Right lobe of liver (tissue), 6 donors: Measurements from ENCODE around the gene BARHL1. TPM values are rescaled to one million over a fixed set of nuclear protein-coding genes. Genes with fewer than 3 reads are reported as not detected.

Experiments
- ATAC-seq, 4 donors: fragments of 200-7000 bp; cut with Tn5 transposase; one replicate each; pipeline ENCODE4 v1.9.1; 2020; ENCODE audit warnings: mild to moderate bottlenecking in 4 of 4, moderate library complexity in 4 of 4
- DNase-seq, 3 donors: peaks; one replicate each; pipeline ENCODE4 v3.0.0-alpha.2; 2020
- H3K27ac ChIP-seq, 3 donors: fragments of 200-600 bp; one replicate each; pipeline ENCODE4 v1.8.0; 2022
- H3K27me3 ChIP-seq, 2 donors: fragments of 200-600 bp; one replicate each; pipeline ENCODE4 v1.8.0; 2022
- H3K36me3 ChIP-seq, 4 donors: fragments of 200-600 bp; sonication (generic) in 1 of 4; one replicate each; pipeline versions ENCODE4 v1.5.1 to v1.8.0; 2017 to 2022; ENCODE audit warnings: control low read depth in 1 of 4
- H3K4me1 ChIP-seq, 4 donors: fragments of 200-600 bp; sonication (generic) in 1 of 4; one replicate each; pipeline versions ENCODE4 v1.5.1 to v1.8.0; 2017 to 2022; ENCODE audit warnings: control low read depth in 1 of 4
- H3K4me3 ChIP-seq, 3 donors: fragments of 200-600 bp; one replicate each; pipeline ENCODE4 v1.8.0; 2022
- H3K9me3 ChIP-seq, 4 donors: fragments of 200-600 bp; sonication (generic) in 1 of 4; one replicate each; pipeline versions ENCODE4 v1.5.1 to v1.8.0; 2017 to 2022; ENCODE audit warnings: control low read depth in 1 of 4
- CTCF ChIP-seq, 4 donors: fragments of 200-600 bp in 3 of 4; fragments of 450-650 bp in 1 of 4; IDR thresholded peaks; one replicate each; pipeline versions ENCODE4 v1.5.1 to v1.8.0; 2016 to 2022; ENCODE audit warnings: antibody characterized with exemption in 4 of 4, mild to moderate bottlenecking in 2 of 4
- POLR2A ChIP-seq: fragments of 450-650 bp; IDR thresholded peaks from one replicate; pipeline ENCODE4 v1.6.1; 2017; ENCODE audit warnings: antibody characterized with exemption, mild to moderate bottlenecking
- WGBS: methylation state at CpG from one replicate; pipeline ENCODE4 v1.1.6; 2018; ENCODE audit warnings: low coverage, low lambda C conversion rate; ENCODE audit not compliant: insufficient coverage; ENCODE audit errors: missing lambda C conversion rate; 5-methylcytosine and 5-hydroxymethylcytosine counted together
- intact Hi-C, 2 donors: fragments of 100-400 bp; cut with DNase I; formaldehyde crosslinking; loops; one replicate each; pipeline versions ENCODE4 v1.11.2 to v1.14.1; 2022
- total RNA-seq, 6 experiments: library from RNA; depleted of rRNA in 2 of 6; stranded (reverse); fragments of >200 nt in 2 of 6; fragmentation: NEBNext Ultra II Directional in 3 of 6; extraction: Animal tissue kit (Norgen Biotek cat#: 25700) in 3 of 6; gene quantifications; one replicate each; pipeline versions ENCODE4 v1.1.0 to v1.2.4, GENCODE V29; 2016 to 2023
- donor health status: DM: no; HTN: yes; CAD: no.
- donor health status: DM: no; HTN: no; CAD: no.
- donor health status: DM: no; HTN: no; CAD: no.
- donor health status: DM: no; HTN: yes; CAD: no.
- donor health status: DM: no; HTN: yes; CAD: no.

BARHL1 gene
- total RNA-seq, 6 experiments from 2014 or later = not detected

GRCh38 chr9:132595319-132595718 lies 12.9 kb downstream of the BARHL1 start:
- no peak for ATAC-seq
- TF ChIP-seq CTCF (IDR thresholded peaks at IDR 0.05) (no peak), POLR2A (no peak)
- Histone ChIP-seq H3K4me3 (no peak overlapping the region), H3K4me1 (no peaks in the 10 kb centered on the region), H3K27me3 (no peaks in the 10 kb centered on the region), H3K9me3 (no peaks in the 10 kb centered on the region), H3K36me3 (peaks cover 0 to 6% (median 0%) of the 10 kb centered on the region in 4 donors), H3K27ac (no peak overlapping the region)
- DNase-seq = no peak
- WGBS = 93% methylated on average over 3 of the region's 6 CpGs
- intact Hi-C loops = no loop called here

GRCh38 chr9:132596200-132596599 lies 13.8 kb downstream of the BARHL1 start:
- no peak for DNase-seq
- Histone ChIP-seq H3K4me3 (no peak overlapping the region), H3K27me3 (no peaks in the 10 kb centered on the region), H3K27ac (no peak overlapping the region), H3K4me1 (no peaks in the 10 kb centered on the region), H3K36me3 (peaks cover 0 to 6% (median 0%) of the 10 kb centered on the region in 4 donors), H3K9me3 (no peaks in the 10 kb centered on the region)
- intact Hi-C loops = no loop called here
- TF ChIP-seq POLR2A (no peak), CTCF (IDR thresholded peaks at IDR 0.05) (no peak)
- WGBS = 60% methylated on average over 3 of the region's 3 CpGs
- no peak for ATAC-seq

- H3K9me3 ChIP-seq = no peaks in the 10 kb centered on the region
- H3K4me1 ChIP-seq = no peaks in the 10 kb centered on the region
- ATAC-seq (peak in 1 of 4 donors; percentile 37), DNase-seq (no peak)
- 63% methylated on average over 4 of the region's 16 CpGs for WGBS
- no peaks in the 10 kb centered on the region for H3K27me3 ChIP-seq
- intact Hi-C loops = no loop called here
- no peak overlapping the region for H3K4me3 ChIP-seq
- H3K36me3 ChIP-seq = peaks cover 0 to 6% (median 0%) of the 10 kb centered on the region in 4 donors
- no peak for TF ChIP-seq CTCF (IDR thresholded peaks at IDR 0.05)
- no peak for TF ChIP-seq POLR2A
- no peak overlapping the region for H3K27ac ChIP-seq
Measured at GRCh38 chr9:132597073-132597775, 14.8 kb downstream of the BARHL1 start.

GRCh38 chr9:132600326-132600984 lies 18.0 kb downstream of the BARHL1 start:
- Histone ChIP-seq H3K36me3 (peaks cover 0 to 9% (median 0%) of the 10 kb centered on the region in 4 donors), H3K9me3 (no peaks in the 10 kb centered on the region), H3K27me3 (no peaks in the 10 kb centered on the region), H3K27ac (no peak overlapping the region), H3K4me3 (no peak overlapping the region), H3K4me1 (no peaks in the 10 kb centered on the region)
- DNase-seq (no peak), ATAC-seq (no peak)
- WGBS = 93% methylated on average over 11 of the region's 12 CpGs
- intact Hi-C loops = no loop called here
- TF ChIP-seq CTCF (IDR thresholded peaks at IDR 0.05) = no peak
- TF ChIP-seq POLR2A = no peak
